GM20431 (cell line): Measurements from ENCODE around the gene CORO7.

Experiments
- in situ Hi-C: fragments of 300-500 bp; cut with MseI, MboI; formaldehyde crosslinking; loops from one replicate; pipeline ENCODE4 v1.15.0; 2020; ENCODE audit warnings: low sequenced_read_pairs; ENCODE audit not compliant: unreplicated experiment

CORO7 gene

DNA sequence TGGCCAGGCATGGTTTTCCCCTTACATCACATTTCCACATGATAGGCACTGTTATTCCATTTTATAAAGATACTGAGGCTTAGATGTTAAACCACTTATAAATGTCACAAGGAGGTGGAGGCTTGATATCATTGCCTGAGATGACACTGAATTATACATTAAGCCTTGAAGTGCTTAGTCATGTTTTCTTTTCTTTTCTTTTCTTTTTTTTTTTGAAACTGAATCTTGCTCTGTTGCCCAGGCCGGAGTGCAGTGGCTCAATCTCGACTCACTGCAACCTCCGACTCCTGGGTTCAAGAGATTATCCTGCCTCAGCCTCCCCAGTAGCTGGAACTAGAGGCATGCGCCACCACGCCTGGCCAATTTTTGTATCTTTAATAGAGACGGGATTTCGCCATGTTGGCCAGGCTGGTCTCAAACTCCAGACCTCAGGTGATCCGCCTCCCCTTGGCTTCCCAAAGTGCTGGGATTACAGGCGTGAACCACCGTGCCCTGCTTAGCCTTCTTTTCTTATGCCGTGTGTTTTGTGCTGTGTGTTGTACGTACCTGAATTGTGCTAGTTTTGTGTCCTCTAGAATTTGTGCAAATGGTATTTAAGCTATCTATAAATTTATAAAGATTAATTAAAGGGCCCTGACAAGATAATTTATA is 10.5 kb upstream of the CORO7 start:
- in situ Hi-C loops, result no loop called here

- in situ Hi-C loops, result no loop called here
Measured at GRCh38 chr16:4426021-4426684, 9.8 kb upstream of the CORO7 start.

DNA sequence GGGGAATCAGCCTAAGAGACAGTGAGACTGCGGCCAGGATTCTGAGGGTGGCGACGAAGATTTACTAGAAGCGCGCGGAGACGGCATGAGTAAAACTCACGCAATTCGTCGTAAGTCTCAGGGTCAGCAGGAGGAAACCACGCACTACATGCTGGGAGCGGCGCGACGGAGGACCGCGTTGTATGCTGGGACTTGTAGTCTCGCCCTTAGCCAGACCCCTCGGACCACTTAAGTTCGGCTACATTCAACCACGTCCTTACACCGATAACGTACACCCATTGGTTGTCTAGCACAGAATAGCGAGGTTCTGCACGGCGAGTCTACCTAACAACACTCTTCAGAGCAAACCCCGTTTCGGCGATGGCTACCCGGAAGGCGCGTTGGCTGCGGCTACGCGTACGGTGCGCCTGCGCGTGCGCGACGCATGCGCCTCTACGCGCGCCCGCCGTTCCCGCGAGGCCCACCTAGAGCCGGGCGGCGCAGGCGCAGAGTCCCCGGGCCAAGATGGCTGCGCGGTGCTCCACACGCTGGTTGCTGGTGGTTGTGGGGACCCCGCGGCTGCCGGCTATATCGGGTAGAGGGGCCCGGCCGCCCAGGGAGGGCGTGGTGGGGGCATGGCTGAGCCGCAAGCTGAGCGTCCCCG is 9.1 kb upstream of the CORO7 start, which contains the start of gene DNAJA3:
TSS of gene DNAJA3 (plus strand) at position 491 of the 643 bp plus-strand sequence. CDS start at position 505, 14 bp downstream.
- in situ Hi-C loops, result no loop called here

GRCh38 chr16:4420505-4421105 is 4.2 kb upstream of the CORO7 start:
- in situ Hi-C loops, result no loop called here

GRCh38 chr16:4419402-4419959 is 3.1 kb upstream of the CORO7 start:
- in situ Hi-C loops, result no loop called here

DNA sequence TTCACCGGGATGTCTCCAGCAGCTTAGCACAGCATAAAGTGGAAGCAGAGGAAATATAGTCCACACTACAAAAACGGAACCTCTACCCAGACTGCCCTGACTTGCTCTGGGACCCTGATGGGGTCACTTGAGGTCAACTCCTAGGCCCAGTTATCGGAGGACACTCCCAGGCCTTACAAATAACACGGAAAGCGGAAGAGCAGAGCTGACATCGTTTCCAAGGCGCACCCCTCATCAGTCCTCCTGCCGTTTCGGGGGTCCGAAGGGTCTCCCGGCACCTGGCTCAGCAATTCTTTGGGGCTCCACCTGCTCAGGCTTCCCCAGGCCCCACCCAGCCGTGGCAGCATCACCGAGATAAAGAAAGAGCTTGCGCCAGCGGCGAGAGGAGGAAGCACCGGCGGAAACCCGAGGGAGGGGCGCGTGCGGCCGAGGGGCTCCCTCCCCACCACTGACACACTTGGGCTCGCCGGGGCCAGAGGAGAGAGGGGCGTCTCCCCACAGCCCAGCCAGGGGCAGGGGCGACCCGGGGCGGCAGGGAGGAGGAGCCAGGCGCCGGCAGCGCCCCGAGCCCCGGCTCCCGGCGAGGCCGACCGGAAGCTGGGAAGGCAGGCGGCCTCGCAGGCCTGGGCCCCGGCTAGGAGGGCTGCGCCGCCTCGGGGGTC is 727 bp downstream of the CORO7 start:
- in situ Hi-C loops, result no loop called here

DNA sequence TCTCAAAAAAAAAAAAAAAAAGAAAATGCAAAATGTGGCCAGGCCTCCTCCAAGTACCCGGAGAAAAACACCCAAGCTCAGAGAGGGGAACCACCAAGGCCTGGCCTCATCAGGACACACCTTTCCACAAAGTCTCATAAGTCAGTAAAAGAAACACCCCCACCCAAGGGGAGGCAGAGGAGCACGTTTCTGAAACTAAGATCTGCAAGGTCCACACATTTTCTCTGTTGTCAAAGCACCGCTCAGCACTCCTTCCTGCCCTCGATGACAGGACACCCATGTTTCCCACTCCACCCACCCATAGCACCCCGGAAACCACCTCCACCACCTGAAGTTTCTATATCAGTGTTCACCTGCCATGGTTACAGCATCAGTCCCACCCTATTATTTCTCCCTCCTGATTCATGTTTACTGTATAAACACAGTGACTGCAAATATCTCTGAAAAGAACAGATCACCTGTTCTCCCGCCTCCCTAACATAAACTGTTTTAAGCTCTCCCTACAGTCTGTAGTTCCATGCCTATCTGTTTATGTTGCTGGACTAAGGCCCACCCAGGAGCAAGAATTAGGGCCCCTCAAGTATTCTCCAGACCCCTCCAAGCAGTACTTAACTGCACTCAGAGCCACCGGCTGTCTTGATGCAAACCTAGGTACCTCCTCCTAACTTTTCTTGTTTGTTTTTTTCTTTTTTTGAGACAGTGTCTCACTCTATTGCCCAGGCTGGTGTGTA is 2.0 kb downstream of the CORO7 start:
- in situ Hi-C loops, result no loop called here

GRCh38 chr16:4412854-4413253 is 3.5 kb downstream of the CORO7 start:
- in situ Hi-C loops, result no loop called here

- in situ Hi-C loops, result no loop called here
Measured at GRCh38 chr16:4412159-4412558, 4.2 kb downstream of the CORO7 start.

- in situ Hi-C loops, result no loop called here
Measured at GRCh38 chr16:4411684-4412083, 4.7 kb downstream of the CORO7 start.

DNA sequence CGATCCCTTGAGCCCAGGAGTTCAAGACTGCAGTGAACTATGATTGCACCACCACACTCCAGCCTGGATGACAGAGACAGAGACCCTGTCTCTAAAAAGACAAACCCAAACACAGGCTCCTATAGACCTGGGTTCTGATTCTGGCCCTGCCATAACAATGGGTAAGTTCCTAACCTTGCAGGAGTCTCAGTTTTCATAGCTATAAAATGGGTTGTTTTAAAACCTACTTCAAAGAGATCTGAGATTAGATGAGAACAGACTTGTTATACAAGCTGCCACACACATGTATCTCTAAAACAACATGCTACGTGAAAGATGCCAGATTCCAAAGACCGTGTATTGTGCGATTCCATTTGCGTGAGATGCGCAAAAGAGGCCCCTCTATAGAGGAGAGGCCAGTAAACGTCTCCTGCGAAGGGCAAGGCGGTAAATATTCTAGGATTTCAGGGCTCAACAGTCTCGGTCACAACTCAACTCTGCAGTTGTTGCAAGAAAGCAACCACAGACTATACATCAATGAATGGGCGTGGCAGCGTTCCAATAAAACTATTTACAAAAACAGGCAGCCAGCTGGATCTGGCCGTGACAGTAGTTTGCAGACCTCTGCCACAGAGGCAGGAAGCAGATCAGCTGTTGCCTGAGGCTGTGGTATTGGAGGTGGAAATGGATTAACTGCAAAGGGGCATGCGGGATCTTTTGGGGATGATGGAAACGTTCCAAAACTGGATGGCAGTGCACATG is 5.9 kb downstream of the CORO7 start:
- in situ Hi-C loops, result no loop called here

GRCh38 chr16:4409081-4409932 is 7.1 kb downstream of the CORO7 start:
- in situ Hi-C loops, result no loop called here

DNA sequence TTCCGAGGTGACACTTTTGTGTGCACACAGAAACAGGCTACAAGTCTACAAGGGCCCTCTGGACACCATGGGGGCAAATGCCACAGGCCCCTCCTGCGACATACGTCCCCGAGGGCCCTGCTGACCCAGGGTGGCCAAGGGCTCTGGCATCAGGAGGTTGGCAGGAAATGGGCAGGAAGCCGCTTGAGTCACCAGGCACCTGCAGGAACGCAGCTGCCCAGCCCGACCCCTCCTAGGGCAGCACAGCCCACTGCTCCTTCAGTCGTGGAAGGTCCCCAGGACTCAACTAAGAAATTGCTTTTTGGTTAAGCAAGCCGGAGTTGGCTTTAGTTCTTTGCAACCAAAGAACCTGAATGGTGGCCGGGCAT is 8.1 kb downstream of the CORO7 start:
- in situ Hi-C loops, result no loop called here

DNA sequence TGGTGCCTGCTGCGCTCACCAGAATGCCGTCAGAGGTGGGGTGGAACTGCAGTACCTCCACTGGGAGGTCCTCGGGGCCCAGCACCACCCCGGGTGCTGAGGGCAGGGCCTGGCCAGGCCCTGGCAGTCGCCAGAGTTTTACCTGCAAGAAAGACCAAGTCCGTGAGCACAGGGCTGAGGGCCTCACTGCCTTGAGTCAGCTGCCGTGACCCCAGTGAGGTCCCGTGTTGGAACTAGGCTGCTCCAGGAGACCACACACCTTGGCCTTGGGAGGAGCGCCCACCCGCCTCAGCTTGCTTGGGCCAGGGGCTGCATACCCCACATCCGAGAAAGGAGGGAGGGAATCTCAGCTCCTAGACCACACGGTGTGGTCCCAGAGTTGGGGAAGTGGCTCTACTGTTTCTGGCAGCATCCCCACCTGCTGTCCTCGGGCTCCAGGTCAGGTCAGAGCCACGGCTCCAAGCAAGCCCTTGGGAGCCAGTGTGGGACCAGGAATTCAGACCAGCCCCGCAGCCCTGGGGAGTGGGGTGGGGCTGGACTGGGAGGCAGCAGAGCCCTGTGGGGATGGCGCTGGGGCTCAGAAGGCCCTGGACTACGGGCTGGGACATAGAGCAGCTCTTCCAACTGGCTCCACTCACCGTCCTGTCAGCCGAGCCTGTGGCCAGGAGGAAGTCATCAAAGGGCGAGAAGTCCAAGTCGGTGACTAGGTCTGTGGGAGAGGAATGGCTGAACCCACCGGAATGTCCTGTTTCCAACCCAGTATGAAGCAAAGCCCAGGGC is 8.7 kb downstream of the CORO7 start:
- in situ Hi-C loops, result no loop called here

GRCh38 chr16:4404967-4405696 is 11.3 kb downstream of the CORO7 start:
- in situ Hi-C loops, result no loop called here

DNA sequence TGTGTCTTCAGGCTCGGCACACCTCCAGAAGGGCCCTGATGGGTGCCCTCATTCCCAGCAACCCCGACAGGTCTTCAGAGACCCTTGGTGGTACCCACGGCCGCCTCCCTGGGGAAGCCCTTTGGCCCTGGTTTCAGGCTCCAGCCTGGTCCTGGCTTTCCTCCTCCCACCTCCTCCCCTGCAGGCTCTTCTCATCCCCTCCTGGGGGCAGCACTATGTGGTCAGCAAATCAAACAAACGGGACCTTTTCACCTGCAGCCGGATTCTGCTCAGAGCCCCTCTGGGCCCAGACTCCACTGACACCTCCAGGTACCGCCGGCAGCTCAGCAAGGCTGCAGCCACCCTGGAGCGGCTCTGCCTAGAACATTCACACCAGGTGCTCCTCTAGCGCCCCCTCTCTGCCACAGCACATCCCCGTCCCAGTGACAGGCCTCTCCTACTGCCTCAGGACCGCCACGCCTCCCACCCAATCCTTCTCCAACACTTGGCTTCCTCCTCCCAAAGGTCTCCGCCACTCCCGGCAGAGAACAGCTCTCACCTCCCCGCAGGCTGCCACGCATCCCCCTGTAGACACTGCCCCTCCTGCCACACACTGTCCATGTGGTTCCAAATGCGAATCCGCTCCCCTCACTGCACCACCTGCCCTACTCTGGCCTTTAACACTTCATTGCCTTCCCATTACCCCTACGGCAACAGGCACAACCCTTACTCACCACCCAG is 12.0 kb downstream of the CORO7 start:
- in situ Hi-C loops, result no loop called here
